ENCODE measurements around the gene ILRUN. TPM values are rescaled to one million over a fixed set of nuclear protein-coding genes. Genes with fewer than 3 reads are reported as not detected.
"Not testable (repeated sequence)": the region's sequence is repeated elsewhere in the genome, so short reads cannot be mapped to it uniquely, and the experiment has no call there.

The ILRUN gene
- total and polyA plus RNA-seq, 8 donors = 43.7 to 82.9 (median 48.3) TPM

GRCh38 chr6:34714663-34715062 is 18.1 kb upstream of the ILRUN start:
- no peak for TF ChIP-seq CTCF (IDR thresholded peaks at IDR 0.05)
- DNase-seq (no peak), ATAC-seq (no peak)
- H3K27ac ChIP-seq = no peak overlapping the region
- intact Hi-C loops (cut with DNase I) = no loop called here
- no peaks in the 10 kb centered on the region for H3K27me3 ChIP-seq
- H3K36me3 ChIP-seq = no peaks in the 10 kb centered on the region
- H3K4me3 ChIP-seq = no peak overlapping the region
- H3K4me1 ChIP-seq = peaks cover 0 to 3% of the 10 kb centered on the region in 2 donors
- no peaks in the 10 kb centered on the region for H3K9me3 ChIP-seq

- H3K9me3 ChIP-seq; H3K27me3 ChIP-seq; H3K4me1 ChIP-seq; intact Hi-C loops (cut with DNase I); DNase-seq; H3K4me3 ChIP-seq; H3K36me3 ChIP-seq; H3K27ac ChIP-seq; ATAC-seq: not testable (repeated sequence)
Measured at GRCh38 chr6:34712881-34713280, 16.3 kb upstream of the ILRUN start.

DNA sequence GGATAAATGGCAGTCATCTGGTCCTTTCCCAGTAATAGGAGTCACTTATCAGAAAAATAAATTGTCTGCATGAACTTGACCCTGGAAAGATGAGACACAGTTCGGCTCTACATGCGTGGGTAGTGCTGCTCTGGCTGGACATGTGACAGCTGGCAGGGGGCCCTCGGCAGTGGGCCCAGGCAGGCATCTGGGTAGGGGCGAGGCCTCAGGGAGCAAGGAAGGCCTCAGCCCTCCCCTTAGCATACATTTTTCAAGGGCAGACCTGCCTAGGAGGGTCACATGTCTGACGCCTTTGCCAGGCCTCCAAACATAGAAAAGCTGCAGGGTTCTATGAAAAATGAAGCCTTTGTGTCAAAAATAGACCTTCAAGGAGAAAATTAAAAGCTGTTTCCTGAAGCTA is 12.8 kb upstream of the ILRUN start:
- H3K4me3 ChIP-seq = no peak overlapping the region
- no peaks in the 10 kb centered on the region for H3K36me3 ChIP-seq
- ATAC-seq (peak; percentile 64), DNase-seq (peak in 2 of 4 donors; percentile 39 to 52)
- no peak for TF ChIP-seq CTCF (IDR thresholded peaks at IDR 0.05)
- no peaks in the 10 kb centered on the region for H3K9me3 ChIP-seq
- H3K27me3 ChIP-seq = no peaks in the 10 kb centered on the region
- intact Hi-C loops (cut with DNase I) = no loop called here
- H3K4me1 ChIP-seq = peaks cover 0 to 4% of the 10 kb centered on the region in 2 donors
- no peak overlapping the region for H3K27ac ChIP-seq

DNA sequence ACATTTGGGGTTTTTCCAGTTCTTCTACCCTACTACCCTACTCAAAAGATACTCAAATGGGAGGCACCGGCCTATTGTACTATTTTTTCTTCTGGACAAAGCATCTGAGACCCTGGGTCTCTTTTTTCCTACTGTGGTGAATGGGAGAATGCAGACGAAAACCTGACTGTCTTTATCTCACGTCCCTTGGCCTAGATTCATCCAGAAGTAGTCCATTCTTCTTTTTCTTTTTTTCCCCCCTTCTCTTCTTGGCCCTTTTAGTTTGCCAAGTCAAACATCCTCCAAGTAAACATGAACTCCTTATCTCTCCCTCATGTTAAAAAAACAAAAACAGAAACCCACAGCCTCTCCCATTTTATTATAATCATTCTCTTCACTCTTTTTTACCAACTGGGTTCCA is 8.7 kb upstream of the ILRUN start:
- intact Hi-C loops (cut with DNase I) = no loop called here
- peak overlapping the region in 1 of 2 donors; percentile 18 for H3K27ac ChIP-seq
- H3K36me3 ChIP-seq = no peaks in the 10 kb centered on the region
- DNase-seq = no peak
- H3K4me1 ChIP-seq = peaks cover 0 to 4% of the 10 kb centered on the region in 2 donors
- no peak for TF ChIP-seq CTCF (IDR thresholded peaks at IDR 0.05)
- ATAC-seq = no peak
- no peaks in the 10 kb centered on the region for H3K9me3 ChIP-seq
- no peak overlapping the region for H3K4me3 ChIP-seq
- H3K27me3 ChIP-seq = no peaks in the 10 kb centered on the region

- H3K27ac ChIP-seq = no peak overlapping the region
- TF ChIP-seq CTCF (IDR thresholded peaks at IDR 0.05) = no peak
- H3K9me3 ChIP-seq = no peaks in the 10 kb centered on the region
- intact Hi-C loops (cut with DNase I) = no loop called here
- H3K36me3 ChIP-seq = no peaks in the 10 kb centered on the region
- no peaks in the 10 kb centered on the region for H3K27me3 ChIP-seq
- no peak overlapping the region for H3K4me3 ChIP-seq
- ATAC-seq (no peak), DNase-seq (no peak)
- H3K4me1 ChIP-seq = peaks cover 0 to 8% of the 10 kb centered on the region in 2 donors
Measured at GRCh38 chr6:34701199-34701598, 4.6 kb upstream of the ILRUN start.

DNA sequence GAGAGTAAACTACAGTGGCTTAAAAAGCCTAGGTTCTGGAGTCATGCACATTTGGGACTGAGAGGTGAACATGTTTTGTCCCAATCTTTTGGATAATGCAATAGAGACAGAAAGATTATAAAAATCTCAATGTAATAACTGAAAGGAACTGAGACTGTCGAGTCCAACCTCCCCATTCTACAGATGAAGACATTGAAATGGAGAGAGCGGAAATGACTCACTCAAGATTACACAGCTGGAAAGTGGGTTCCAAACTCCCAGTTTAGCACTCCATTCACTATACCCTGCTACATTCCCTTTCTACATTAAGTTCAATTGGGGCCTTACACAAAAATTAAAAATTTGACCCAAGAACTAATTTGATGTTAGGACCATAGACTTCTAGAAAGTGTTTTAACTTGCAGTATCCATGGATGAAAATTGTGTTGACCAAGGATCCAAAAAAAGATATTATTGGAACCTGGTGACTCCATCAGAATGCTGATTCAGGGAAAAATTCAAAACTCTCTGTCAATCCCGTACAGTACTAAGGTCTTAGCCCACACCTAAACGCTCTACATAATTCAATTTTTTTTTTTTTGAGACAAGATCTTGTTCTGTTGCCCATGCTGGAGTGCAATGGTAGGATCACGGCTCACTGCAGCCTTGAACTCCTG is 1.5 kb upstream of the ILRUN start:
- no peak for TF ChIP-seq CTCF (IDR thresholded peaks at IDR 0.05)
- no peak overlapping the region for H3K4me3 ChIP-seq
- no peaks in the 10 kb centered on the region for H3K9me3 ChIP-seq
- H3K27me3 ChIP-seq = no peaks in the 10 kb centered on the region
- no peaks in the 10 kb centered on the region for H3K36me3 ChIP-seq
- H3K27ac ChIP-seq = peak overlapping the region in 1 of 2 donors; percentile 92
- intact Hi-C loops (cut with DNase I) = no loop called here
- H3K4me1 ChIP-seq = peaks cover 6 to 38% of the 10 kb centered on the region in 2 donors
- ATAC-seq = no peak
- no peak for DNase-seq
